Stimulated activated naive CD8-positive, alpha-beta T cell treated with anti-CD3 and anti-CD28 coated beads, Interleukin-15, Interleukin-2, amounts not matched to agents 100 U/mL and 50 U/mL, for 24 hours (primary cell): ENCODE results near the gene CRNN.
A peak's percentile ranks its signal among the peaks of the same experiment; 100 is the strongest.

Source experiments
- ATAC-seq: fragments of 150-1000 bp; cut with Tn5 transposase; one replicate; pipeline ENCODE4 v1.10.0; 2021
- DNase-seq: peaks from one replicate; pipeline ENCODE4 v3.0.0; 2021

Gene CRNN

GRCh38 chr1:152419917-152420316 lies 5.9 kb upstream of the CRNN start:
- DNase-seq: no peak
- ATAC-seq: no peak

DNA sequence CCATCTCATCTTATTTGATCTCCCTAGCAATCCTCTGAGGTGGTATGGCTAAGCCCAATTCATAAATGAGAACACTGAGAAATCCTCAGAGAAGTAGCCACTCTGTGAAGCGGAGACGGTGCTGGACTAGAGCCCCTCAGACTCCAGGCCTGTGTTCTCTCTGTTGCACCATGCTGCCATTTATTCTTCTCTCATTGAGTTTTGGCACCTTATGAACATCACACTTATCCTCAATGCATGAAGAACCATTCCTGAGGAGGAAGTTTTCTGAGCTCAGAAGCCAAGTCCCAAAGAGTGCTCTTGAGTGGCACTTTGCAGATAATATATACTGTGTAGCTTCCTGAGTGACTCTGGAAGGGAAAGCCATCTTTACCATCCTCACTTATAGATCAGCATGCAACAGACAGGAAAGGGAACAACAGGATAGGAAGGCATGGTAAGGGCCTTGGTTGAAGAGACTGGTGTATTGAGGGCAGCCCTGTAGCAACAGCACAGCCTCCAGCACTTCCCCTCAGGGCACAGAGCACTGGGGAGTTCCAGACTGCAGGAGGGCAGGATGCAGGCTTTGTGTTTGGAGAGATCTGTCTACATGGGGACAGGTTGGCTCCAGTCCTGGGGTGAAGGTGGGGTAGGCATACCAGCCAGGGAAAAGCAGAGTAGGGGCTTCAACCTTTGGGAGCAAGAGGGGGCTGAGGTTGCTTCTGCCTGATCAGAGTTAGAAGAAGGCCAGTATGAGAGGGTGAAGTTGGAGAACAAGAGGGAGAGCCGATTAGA lies 1.6 kb upstream of the CRNN start:
- DNase-seq (no peak), ATAC-seq (no peak)

- ATAC-seq (no peak), DNase-seq (no peak)
These were observed 1.3 kb downstream of the CRNN start for GRCh38 chr1:152412756-152413155.

GRCh38 chr1:152411134-152411533 lies 2.9 kb downstream of the CRNN start:
- no peak for ATAC-seq
- no peak for DNase-seq

DNA sequence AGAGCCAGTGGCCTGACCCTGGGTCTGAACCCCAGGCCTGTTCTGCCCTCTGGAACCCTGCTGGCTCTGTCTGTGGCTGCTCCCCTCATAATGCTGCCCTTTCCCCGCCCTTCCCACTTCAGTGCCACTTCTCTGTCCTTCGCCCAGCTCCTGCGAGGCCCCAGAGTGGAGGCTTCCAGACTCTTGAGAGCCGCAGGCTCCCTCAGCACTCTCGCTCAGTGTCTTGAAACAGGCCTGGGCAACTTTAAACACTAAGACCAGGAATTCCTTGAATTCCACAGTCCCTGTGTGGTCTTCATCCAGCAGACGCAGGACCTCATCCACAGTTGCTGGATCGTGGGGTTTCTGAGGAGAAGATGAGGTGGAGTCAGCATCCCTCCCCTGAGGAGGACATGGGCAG lies 3.5 kb downstream of the CRNN start:
- DNase-seq (no peak), ATAC-seq (no peak)

DNA sequence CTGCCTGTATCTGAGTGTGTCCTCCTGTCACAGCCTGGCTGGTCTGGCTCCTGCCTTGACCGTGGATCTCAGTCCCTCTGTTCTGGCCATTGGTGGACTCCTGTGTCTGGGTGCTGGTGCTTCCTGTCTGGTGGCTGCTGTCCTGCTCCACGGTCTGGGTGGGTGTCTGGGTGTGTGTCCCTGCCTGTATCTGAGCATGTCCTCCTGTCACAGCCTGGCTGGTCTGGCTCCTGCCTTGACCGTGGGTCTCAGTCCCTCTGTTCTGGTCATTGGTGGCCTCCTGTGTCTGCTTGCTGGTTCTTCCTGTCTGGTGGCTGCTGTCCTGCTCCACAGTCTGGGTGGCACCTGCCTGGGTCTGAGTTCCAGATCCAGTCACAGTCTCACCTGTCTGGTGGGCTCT lies 4.0 kb downstream of the CRNN start:
- DNase-seq: no peak
- ATAC-seq: no peak

GRCh38 chr1:152408664-152409063 lies 5.4 kb downstream of the CRNN start:
- ATAC-seq (no peak), DNase-seq (no peak)

GRCh38 chr1:152398812-152399698 lies 15.0 kb downstream of the CRNN start:
- DNase-seq (peak; percentile 6), ATAC-seq (no peak)

GRCh38 chr1:152397474-152397873 lies 16.6 kb downstream of the CRNN start:
- no peak for DNase-seq
- ATAC-seq: no peak

GRCh38 chr1:152394151-152394550 lies 19.9 kb downstream of the CRNN start:
- DNase-seq: no peak

DNA sequence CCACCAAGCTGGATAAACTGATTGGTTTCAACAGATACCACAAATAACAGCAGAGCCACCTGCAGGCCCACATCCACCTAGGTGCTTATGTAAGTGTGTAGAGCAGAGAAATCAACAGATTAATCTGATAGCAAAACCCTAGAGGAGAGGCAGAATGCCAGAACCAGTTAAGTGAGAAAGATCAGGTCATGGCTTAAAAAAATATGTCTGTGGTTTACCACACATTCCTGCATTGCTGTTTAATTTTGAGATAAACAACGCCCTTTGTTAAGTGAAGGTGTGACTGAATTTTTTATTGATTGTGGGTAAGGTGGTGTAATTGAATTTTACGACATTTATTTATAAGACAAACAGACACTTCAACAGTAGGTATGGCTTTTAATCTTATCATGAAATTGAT lies 21.2 kb downstream of the CRNN start:
- no peak for ATAC-seq
- no peak for DNase-seq

More at GRCh38 chr1:152394151-152394550, 19.9 kb downstream of the CRNN start:
- no peak for ATAC-seq

- DNase-seq: no peak
- ATAC-seq: no peak
These were observed 25.2 kb downstream of the CRNN start for GRCh38 chr1:152388889-152389288.

- DNase-seq (no peak), ATAC-seq (no peak)
These were observed 27.1 kb downstream of the CRNN start for GRCh38 chr1:152386940-152387339.

- ATAC-seq: no peak
These were observed 33.1 kb downstream of the CRNN start for GRCh38 chr1:152380932-152381331.

GRCh38 chr1:152374451-152374850 lies 39.6 kb downstream of the CRNN start:
- ATAC-seq (no peak), DNase-seq (no peak)

More at GRCh38 chr1:152380932-152381331, 33.1 kb downstream of the CRNN start:
- no peak for DNase-seq

DNA sequence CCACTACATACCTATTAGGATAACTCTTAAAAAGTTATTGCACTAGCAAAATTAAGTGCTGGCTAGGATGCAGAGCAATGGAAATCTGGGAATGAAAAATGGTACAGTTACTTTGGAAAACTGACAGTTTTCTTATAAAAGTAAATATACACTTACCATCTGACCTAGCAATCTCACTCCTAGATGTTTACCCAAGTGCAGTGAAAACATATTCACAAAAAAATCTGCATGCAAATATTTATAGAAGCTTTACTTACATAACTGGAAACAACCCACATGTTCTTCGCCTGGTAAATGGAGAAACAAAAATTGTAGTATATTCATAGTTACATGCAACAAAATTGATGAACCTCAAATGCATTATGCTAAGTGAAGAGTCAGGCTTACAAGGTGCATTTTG lies 41.4 kb downstream of the CRNN start:
- ATAC-seq: no peak

DNA sequence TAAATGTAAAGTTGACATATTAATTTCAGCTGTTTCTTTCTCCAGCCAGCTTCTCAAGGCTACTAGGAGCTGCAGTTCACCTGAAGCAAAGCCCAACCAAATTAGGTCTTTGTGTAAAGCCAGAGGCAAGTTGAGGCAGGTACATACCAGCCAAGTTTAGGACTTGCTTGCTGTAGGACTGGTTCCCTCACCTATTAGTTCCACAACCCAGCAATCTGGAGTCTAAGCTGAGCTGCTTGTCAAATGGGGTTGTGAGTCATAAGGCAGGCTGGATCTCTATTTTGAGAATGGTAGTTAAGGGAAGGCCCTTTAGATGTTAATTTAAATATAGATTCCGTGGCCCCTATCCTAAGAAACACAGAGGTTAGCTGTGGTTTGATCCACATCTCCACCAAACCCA lies 46.6 kb downstream of the CRNN start:
- no peak for DNase-seq

More for the DNA sequence above, 41.4 kb downstream of the CRNN start:
- no peak for DNase-seq

DNA sequence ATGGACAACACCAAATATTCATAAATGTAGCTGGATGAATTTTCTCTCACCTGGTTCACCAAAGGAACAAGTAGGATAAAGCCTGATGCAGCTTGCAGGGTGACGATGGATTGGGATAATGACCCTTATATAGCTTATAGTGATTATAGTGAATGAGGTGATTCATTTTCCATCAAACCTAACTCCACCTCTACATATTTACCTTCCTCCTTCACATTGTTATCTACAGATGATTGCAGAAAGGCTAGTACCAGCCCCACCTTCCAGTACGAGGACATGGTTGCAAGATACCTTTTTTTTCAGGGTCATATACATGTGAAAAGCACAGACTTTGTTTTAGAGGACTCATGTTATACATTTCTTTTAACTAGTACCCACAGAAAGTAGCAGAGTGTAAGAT lies 54.2 kb downstream of the CRNN start, which contains the start of gene FLG2:
TSS of gene FLG2 (minus strand) at position 101 of the 400 bp plus-strand sequence. CDS start 1,122 bp downstream, outside the sequence.
- ATAC-seq: no peak
- DNase-seq: no peak

More for the DNA sequence above, 46.6 kb downstream of the CRNN start:
- ATAC-seq: no peak
